RWPE1 (cell line): ENCODE results near the gene PPY.

ENCODE experiments used
- CTCF ChIA-PET: fragments of 350-600 bp; sonication (Branson Sonifier 250); formaldehyde crosslinking; extraction: SDS; loops from one replicate; lab custom pipeline; 2021; lab: Yijun Ruan, JAX
- POLR2A ChIA-PET: fragments of 400-600 bp; formaldehyde crosslinking; extraction: SDS; loops from one replicate; lab custom pipeline; 2020; ENCODE audit warnings: antibody characterized with exemption; ENCODE audit not compliant: low non-redundant PET; lab: Yijun Ruan, JAX
- DNase-seq: peaks from one replicate; pipeline ENCODE4 v3.0.0; 2012; ENCODE audit warnings: low spot score
- H3K27ac ChIP-seq: fragments of 450-650 bp; 2 replicates; pipeline ENCODE4 v1.5.1; 2017
- TF ChIP-seq, protein P1 (sequence below): fragments of 450-650 bp; conservative IDR thresholded peaks from 2 replicates; pipeline ENCODE4 v1.5.1; 2017; ENCODE audit warnings: low read depth, mild to moderate bottlenecking

The PPY gene

DNA sequence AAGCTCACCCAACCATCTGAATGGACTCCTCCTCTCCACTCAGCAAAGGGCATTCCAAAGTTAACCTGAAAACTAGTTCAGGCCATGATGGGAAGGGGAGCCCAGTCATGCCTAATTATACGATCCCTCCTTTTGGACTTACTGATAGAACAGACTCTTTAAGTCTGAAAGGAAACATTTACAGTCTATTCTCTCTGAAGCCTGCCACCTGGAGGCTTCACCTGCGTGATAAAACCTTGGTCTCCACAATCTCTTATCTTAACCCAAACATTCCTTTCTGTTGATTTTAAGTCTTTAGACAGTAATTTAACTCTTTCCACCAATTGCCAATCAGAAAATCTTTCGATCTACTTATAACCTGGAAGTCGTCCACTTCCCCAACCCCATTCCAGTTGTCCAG lies 25.9 kb downstream of the PPY start:
- H3K27ac ChIP-seq = no peak overlapping the region
- CTCF ChIA-PET = interaction anchor here (0.5 kb wide), 1 partner anchor 34 kb away, joined by 4 read pairs; no protein-coding TSS in a partner anchor
- TF ChIP-seq, protein P1, sequence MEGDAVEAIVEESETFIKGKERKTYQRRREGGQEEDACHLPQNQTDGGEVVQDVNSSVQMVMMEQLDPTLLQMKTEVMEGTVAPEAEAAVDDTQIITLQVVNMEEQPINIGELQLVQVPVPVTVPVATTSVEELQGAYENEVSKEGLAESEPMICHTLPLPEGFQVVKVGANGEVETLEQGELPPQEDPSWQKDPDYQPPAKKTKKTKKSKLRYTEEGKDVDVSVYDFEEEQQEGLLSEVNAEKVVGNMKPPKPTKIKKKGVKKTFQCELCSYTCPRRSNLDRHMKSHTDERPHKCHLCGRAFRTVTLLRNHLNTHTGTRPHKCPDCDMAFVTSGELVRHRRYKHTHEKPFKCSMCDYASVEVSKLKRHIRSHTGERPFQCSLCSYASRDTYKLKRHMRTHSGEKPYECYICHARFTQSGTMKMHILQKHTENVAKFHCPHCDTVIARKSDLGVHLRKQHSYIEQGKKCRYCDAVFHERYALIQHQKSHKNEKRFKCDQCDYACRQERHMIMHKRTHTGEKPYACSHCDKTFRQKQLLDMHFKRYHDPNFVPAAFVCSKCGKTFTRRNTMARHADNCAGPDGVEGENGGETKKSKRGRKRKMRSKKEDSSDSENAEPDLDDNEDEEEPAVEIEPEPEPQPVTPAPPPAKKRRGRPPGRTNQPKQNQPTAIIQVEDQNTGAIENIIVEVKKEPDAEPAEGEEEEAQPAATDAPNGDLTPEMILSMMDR = no peak
- POLR2A ChIA-PET = no interaction called here
- DNase-seq = no peak

DNA sequence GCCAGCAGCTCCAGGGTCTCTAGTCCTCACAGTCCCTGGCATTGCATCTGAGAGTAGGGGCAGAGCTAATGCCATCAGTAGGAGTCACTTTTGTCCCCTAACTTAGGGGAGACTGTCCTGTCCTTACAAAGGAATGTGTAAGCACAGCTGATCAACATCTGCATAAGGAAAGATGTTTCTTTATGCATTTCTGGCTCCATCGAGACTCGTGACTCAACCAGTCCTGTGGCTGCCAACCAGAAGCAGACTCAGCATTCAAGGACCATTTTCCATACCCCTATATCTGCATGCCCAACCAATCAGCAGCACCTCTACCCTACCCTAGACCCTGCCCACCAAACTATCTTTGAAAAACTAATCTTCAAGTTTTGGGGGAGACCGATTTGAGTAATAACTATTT lies 26.7 kb downstream of the PPY start:
- no peak overlapping the region for H3K27ac ChIP-seq
- ChIA-PET CTCF (interaction anchor here (0.5 kb wide), 1 partner anchor 35 kb away, joined by 4 read pairs; no protein-coding TSS in a partner anchor), POLR2A (no interaction called here)
- TF ChIP-seq, protein P1 = no peak
- DNase-seq = no peak

DNA sequence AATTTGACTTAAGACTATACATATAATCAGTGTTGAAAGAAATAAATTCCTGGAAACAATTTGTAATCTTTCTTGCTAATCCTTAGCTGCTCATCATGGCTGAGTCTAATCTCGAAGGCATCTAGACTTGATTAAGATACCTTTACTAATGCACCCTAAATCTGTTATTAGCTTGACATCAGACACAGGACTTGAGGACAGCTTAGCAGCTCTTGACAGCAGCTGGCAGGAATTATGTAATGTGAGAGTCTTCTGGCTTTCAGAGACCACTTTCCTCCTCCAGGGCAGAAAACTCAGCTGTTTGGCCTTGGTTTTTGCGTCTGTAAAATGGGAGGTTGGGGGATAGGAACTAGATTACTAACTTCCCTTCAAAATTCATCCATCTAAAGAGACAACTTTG lies 27.8 kb downstream of the PPY start:
- ChIA-PET POLR2A (no interaction called here), CTCF (interaction anchor here (0.7 kb wide), 1 partner anchor 26 kb away, joined by 5 read pairs; no protein-coding TSS in a partner anchor)
- DNase-seq = no peak
- H3K27ac ChIP-seq = no peak overlapping the region
- TF ChIP-seq, protein P1 = no peak

DNA sequence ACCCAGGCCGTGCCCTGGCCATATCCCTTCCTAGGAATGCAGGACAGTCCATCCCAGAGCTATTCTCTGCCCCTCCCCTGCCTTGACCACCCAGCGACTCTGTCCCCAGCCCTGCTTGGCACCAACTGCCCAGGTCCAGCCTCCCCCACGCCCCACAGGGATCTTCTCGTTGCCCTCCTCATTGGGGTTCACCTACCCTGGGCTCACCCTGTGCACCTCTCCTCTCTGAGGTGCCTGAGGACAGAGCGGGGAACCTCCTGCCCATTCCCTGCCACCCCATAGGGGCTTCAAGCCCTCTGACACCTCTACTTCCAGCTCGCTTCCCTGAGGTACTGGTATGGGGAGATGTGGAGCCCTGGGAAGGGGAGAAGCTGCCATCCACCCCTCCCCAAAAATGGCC lies 28.7 kb downstream of the PPY start:
- DNase-seq = no peak
- CTCF ChIA-PET = no interaction called here
- H3K27ac ChIP-seq = no peak overlapping the region
- TF ChIP-seq, protein P1 = no peak
- POLR2A ChIA-PET = no interaction called here

DNA sequence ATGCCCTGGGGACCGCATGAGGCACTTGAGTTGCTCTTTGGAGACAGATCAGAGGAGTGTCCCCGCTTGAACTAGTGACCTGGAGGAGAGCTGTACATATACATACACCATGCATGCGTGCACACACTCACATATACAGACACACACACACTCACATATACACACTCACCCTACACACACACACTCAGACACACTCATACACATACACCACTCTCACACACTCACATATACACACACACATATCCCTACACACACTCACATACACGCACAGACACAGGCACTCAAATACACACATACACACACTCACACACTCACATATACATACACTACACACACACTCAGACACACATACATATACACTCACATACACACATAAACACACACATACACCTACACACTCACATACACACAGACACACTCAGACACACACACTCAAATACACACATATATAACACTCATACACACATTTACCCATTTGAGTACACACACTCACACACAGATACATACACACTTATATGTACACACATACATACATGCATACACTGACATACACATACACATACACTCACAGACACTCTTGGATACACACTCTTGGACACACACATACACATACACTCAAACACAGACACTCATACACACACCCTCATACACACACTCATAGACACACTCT lies 29.5 kb downstream of the PPY start:
- H3K27ac ChIP-seq = no peak overlapping the region
- no peak for DNase-seq
- POLR2A ChIA-PET = no interaction called here
- CTCF ChIA-PET = interaction anchor here (1.3 kb wide), 1 partner anchor 31 kb away, joined by 4 read pairs; no protein-coding TSS in a partner anchor
- TF ChIP-seq, protein P1 = no peak

DNA sequence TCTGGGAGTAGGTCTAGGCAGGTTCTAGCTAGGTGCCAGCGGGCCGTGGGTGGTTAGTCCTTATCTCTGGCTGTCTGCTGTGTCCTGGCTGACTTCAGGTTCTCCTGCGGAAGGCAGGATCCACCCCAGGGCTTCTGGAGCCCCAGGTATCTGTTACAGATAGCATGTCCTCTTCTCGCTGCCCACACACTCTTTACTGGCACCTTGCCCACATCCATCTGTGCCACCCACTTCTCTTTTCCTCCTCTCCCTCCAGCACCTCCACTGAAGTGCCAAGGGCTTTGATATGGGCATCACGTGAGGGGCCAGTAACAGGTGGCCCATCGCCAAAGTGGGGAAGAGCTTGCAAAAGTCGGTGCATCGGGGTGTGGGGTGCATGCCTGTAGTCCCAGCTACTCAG lies 30.4 kb downstream of the PPY start:
- POLR2A ChIA-PET = no interaction called here
- DNase-seq = no peak
- TF ChIP-seq, protein P1 = no peak
- no peak overlapping the region for H3K27ac ChIP-seq
- CTCF ChIA-PET = interaction anchor here (1.3 kb wide), 1 partner anchor 32 kb away, joined by 4 read pairs; no protein-coding TSS in a partner anchor
